Measurements from ENCODE around the gene RAB3A.
"Not testable (repeated sequence)": the region's sequence is repeated elsewhere in the genome, so short reads cannot be mapped to it uniquely, and the experiment has no call there.

RAB3A gene

DNA sequence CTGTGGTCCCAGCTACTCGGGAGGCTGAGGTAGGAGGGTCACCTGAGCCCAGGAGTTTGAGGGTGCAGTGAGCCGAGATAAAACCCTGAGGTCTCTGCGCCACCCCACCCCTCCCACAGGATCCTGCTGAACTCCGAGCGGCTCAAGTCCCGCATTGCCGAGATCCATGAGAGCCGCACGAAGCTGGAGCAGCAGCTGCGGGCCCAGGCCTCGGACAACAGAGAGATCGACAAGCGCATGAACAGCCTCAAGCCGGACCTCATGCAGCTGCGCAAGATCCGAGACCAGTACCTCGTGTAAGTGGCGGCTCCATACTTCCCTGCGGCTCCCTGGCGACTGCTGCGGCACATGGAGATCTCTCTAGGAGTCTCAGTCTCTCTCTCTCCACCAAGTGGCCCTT, 36.8 kb downstream of the RAB3A start:
- no peak for DNase-seq

DNA sequence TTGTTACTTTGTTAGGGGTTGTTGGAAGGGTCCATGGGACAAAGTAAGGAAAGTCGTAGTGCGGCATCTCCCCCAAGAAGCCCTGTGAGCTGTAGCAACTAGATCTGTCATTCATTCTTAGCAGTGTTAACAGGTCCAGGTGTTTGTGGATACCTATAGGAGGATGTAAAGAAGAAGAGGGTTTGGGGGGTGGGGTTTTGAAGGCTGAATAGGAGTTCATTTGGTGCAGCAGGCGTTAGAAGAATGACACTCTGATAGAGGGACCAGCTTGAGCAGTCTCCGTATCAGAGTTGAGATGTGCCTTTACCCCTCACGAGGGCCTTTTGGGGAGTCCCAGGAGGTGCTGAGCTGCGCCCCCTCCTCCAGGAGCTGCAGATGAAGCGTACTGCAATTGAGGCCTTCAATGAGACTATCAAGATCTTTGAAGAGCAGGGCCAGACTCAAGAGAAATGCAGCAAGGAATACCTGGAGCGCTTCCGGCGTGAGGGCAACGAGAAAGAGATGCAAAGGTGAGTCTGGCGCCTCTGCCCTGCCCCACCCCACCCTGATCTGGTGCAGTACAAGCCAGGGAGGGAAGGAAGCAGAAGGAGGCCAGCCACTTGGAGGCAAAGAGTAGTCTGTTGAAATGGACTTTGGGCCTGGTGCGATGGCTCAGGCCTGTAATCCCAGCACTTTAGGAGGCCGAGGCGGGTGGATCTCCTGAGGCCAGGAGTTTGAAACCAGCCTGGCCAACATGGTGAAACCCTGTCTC, 37.9 kb downstream of the RAB3A start:
- no peak for DNase-seq

DNA sequence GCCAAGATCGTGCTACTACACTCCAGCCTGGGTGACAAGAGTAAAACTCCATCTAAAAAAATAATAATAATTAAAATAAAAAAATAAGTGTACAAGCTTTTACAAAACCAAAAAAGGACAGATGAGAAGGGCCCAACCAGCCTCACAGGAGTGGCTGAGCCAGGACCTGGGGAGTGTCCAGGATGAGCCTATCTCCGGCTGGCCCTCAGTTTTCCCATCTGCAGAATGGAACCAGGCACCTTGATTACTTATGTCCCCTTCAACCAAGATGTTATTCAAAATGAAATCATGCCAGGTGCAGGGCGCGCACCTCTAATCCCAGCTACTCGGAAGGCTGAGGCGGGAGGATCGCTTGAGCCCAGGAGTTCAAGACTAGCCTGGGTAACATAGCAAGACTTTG, 39.8 kb downstream of the RAB3A start:
- no peak for DNase-seq

DNA sequence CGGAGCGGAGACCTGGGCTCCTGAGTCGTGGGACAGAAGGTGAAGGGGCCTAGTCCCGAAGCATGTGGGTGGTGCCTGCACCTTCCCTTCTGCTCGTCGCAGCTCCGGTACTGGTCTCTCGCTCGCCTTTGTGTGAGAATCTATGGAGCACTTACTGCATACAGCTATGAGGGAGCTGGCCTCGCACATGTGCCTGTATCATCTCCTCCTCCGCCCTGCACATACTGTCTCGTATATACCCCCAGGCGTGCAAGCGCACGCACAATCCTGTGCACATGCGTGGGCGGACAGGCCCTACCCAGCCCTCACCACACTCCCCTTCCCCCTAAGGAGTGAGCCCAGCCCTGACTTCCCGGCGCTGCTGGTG, 42.2 kb downstream of the RAB3A start:
- DNase-seq, result no peak

DNA sequence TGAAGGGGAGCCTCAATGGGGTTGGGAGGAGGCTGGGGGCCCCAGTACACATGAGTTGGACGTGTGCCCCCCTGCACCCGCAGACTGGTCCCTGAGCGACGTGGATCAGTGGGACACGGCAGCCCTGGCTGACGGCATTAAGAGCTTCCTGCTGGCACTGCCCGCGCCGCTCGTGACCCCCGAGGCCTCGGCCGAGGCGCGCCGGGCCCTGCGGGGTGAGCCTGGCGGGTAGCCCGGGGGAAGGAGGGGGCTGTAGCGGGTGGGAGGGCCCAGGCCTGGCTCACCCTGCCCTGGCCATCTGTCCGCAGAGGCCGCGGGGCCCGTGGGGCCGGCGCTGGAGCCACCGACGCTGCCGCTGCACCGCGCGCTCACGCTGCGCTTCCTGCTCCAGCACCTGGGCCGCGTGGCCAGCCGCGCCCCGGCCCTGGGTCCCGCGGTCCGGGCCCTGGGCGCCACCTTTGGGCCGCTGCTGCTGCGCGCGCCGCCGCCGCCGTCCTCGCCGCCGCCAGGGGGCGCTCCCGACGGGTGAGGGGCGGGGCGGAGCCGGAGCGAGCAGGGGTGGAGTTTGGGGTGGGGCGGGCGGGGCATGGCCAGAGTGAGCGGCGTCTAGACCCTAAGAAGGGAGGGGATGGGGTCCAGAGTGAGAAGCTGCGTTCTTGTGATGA, 42.7 kb downstream of the RAB3A start:
- peak; percentile 13 to 70 for DNase-seq

DNA sequence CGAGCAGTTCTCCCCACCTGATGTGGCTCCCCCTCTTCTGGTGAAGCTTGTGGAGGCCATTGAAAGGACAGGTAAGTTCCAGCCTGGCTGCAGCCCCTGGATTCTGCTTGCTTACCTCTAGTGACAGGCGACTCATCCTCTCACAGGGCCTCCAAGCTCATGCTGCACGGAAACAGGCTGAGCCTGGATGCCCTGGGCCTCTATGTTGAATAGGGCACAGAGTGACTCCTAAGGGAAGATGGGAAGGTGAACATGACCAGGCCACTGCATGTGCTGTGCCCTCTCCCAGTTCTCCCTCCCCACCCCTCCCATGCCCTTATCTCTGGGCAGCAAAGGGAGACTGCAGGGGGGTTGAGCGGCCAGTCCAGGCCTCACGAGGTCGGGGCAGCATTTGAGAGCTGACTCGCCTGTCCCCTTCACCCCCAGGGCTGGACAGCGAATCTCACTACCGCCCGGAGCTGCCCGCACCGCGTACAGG, 43.3 kb downstream of the RAB3A start:
- no peak for DNase-seq

DNA sequence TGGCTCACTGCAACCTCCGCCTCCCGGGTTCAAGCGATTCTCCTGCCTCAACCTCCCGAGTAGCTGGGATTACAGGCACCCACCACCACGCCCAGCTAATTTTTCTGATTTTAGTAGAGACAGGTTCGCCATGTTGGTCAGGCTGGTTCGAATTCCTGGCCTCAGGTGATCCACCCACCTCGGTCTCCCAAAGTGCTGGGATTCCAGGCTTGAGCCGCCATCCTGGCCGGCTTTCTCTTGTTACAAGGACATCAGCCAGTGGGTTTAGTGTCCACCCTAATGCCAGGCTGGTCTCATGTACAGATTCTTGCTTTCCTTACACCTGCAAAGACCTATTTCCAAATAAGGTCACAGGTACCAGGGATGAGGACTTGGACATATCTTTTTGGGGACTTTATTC, 44.0 kb downstream of the RAB3A start:
- DNase-seq, result no peak

DNA sequence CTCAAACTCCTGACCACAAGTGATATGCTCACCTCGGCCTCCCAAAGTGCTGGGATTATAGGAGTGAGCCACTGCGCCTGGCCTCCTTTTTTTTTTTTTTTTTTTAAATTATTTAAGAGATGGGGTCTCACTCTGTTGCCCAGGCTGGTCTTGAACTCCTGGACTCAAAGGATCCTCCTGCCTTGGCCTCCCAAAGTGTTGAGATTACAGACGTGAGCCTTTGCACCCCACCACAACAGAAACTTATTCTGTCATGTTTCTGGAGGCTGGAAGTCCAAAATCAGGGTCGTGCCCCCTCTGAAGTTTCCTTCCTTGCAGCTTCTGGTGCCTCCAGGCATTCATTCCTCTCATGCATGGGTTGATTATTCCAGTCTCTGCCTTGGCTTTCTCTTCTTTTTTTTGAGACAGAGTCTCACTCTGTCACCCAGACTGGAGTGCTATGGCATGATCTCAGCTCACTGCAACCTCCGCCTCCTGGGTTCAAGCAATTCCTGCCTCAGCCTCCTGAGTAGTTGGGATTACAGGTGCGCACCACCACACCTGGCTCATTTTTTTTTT, 44.7 kb downstream of the RAB3A start:
- DNase-seq, result not testable (repeated sequence)

DNA sequence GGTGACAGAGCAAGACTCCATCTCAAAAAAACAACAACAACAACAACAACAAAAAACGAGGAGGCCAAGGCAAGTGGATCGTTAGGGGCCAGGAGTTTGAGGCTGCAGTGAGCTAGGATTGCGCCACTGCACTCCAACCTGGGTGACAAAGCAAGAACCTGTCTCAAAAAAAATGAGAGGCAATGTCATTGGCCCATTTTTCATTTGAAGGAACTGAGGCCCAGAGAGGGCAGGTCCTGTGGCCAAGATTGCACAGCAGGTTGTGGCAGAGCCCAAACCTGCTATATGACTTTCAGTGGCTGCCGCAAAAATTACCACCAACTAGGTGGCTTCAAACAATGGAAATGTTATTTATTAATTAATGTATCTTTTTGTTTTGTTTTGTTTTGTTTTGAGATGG, 45.4 kb downstream of the RAB3A start:
- no peak for DNase-seq

DNA sequence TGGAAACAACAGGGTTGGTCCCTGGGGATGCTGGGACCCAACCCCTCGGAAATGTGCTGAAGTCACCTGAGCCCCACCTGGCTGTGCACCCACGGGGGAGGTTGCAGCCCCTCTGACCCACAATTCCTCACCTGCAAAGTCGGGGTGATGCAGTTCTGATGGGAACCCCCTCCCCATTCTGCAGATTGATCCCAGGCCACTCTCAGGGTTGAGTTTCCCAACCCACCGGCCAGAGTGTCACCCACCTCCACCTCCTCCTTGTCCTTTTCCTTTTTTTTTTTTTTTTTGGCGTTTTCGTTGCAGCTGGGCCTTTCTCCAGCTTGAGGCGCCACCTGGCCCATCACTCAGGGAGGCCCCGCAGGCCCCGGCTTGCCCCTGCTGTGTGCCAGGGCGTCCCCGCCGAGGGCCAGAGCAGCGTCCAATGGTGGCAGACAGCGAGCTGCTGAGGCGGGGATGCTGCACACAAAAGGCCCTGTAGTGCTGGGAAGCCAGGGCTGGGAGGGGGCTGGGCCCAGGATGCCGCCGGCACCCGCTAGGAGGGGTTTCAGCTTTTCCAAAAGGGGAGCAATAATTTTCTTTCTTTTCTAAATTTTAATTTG, 46.3 kb downstream of the RAB3A start:
- peak; percentile 93 to 97 for DNase-seq

DNA sequence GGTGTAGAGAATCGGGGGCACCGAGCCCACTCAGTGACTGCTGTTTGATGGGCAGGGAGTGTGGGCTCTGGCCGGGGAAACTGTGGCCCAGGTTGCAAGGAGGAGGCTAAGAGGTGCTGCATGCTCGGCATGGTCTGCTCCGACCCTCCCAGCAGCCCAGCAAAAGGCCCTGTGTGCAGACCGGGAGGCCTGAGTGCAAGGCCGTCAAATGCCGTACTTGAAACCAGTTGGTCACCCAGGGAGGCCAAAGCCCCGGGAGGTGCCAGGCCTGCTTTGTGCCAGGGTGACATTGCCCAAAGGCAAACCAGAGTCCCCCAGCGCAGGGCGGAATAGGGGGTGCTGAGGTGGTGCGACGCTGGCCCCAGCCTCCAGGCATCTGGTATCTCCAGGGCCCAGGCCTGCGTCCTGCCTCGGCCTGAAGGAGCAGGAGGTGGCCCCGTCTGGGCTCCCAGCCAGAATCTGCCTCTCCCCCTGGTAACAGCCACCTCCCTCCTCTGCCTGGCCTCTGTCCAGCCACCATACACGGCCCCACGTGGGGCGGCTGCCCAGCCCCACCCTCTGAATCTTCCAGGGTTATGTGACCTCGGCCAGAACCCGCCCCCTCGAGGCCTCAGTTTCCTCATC, 46.9 kb downstream of the RAB3A start:
- peak; percentile 94 to 99 for DNase-seq

DNA sequence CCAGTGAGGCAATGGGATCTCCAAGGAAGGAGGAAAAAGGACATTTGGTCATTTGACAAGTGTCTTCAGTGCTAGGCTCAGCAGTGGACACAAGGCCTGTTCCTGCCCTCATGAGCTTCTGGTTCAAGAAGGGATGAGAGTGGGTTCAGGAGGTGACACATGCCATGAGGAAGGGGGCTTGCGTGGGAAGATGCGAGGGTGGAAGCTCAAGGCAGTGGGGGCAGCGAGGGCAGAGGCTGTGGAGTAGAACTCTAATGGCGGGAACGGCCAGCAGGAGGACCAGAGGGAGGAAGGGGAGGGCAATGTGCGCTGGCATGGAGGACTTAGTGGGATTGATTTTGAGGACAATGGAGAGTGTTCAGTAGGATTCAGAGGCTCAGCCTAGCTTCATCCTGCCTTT, 47.6 kb downstream of the RAB3A start:
- DNase-seq, result no peak

DNA sequence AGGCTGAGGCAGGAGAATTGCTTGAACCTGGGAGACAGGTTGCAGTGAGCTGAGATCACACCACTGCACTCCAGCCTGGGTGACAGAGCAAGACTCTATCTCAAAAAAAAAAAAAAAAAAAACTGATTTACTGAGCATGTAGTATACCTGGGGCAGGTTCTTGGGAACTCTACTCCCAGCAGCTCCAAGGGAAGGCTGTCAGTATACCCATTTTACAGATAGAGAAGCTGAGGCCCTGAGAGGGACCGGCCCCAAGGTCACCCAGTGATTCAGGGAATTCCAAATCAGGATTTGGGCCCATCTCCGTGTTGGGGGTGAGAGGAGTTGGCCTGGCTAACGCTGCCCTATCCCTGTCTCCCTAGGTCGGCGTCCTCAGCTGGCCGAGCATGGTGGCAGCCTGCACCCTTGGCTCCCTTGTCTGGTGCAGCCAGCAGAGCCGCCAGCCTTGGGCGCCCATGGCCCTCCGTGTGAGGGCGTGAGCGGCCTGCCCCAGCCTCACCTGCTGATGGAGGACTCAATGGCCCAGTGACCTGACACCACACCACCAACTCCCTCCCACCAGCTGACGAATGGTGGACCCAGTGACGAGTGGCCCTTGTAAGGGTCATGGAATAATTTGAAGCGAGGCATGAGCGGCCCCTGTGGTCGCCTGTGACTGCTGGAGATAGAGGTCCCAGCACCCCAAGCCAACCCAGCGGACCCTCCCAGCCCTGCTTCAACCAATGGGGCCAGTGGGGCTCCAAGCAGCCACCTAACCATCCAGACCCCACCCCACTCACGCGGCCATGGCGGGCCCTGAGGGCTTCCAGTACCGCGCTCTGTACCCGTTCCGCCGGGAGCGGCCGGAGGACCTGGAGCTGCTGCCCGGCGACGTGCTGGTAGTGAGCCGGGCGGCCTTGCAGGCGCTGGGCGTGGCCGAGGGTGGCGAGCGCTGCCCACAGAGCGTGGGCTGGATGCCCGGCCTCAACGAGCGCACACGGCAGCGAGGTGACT, 48.5 kb downstream of the RAB3A start:
- DNase-seq, result no peak

DNA sequence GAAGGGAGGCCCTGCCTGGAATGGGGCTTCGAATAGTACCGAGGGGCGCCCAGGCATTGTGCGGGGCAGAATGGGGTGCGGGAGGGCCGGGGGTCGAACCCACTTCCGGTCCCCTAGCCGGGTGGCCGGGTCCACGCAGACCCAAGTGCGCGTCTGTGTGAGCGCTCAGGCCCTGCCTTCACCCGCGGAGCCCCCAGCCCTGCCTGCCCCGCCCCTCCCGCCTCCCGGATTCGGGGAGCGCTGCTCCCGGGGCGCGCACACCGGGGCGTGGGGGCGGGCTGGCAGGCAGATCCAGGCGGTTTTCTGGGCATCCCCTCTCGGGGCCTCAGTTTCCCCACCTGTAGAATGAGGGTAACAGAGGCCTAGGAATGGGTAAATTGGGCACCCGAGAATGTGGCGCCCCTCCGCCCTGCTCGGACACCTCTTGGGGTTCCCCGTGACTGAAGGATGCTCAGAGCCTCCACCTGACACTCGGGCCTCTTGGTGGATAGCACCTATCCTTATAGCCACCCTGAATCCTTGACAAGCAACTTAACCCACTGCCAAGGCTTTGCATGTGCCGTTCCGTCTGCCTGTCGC, 50.2 kb downstream of the RAB3A start:
- DNase-seq, result no peak

DNA sequence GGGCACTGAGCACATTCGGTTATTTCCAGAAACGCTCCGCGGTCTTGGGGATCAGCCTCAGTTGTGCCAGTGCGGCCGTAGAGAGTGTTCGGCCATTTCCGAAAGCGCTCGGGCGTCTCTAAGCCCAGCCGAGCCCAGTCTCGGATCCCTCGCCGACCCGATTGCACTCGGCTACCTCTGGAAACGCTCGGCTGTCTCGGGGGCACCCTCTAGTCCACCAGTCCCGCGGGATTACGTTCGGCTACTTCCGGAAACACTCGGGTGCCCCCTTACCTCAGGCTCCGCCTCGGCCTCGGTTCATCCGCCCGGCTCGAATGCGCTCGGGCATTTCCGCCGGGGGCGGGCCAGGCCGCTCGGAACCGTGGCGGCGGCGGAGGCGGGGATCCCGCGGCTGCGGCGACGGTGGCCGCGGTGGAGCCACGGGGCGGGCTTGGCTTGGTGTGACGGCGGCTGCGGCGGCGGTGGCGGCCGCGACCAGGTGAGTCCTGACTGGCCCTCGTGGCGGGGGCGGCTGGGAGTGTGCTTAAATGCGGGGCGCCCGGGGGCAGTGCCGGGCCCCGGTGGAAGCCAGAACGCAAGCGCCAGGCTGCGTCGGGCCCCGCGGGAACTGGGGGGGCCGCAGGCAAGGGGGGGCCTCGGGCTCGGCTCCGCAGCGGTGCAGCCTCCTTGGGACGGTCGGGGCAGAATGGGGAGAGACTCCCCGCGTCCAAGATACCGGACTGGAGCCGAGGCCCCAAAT, 50.9 kb downstream of the RAB3A start, which contains the start of gene PIK3R2:
Gene PIK3R2 (plus strand): TSS at position 347 of the 739 bp plus-strand sequence. CDS start 2,717 bp downstream, outside the sequence.
- DNase-seq, result peak; percentile 99 to 100

DNA sequence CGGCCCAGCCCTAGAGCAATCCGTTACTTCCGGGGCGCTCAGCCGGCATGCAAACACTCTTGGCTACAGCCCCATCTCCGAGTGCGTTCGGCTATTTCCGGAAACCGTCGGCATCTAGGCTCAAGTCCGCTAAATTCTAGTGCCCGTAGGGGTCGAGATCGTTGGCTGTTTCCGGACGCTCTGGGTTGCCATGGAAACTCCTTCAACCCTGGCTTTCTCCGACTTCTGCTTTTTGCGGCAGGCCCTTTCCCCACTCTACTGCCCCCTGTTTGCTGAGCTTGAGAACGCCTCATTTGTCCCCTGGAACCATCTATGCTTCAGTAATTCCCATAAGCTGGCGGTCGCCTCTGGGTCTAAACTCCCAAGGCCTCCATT, 51.4 kb downstream of the RAB3A start:
- peak; percentile 98 for DNase-seq

DNA sequence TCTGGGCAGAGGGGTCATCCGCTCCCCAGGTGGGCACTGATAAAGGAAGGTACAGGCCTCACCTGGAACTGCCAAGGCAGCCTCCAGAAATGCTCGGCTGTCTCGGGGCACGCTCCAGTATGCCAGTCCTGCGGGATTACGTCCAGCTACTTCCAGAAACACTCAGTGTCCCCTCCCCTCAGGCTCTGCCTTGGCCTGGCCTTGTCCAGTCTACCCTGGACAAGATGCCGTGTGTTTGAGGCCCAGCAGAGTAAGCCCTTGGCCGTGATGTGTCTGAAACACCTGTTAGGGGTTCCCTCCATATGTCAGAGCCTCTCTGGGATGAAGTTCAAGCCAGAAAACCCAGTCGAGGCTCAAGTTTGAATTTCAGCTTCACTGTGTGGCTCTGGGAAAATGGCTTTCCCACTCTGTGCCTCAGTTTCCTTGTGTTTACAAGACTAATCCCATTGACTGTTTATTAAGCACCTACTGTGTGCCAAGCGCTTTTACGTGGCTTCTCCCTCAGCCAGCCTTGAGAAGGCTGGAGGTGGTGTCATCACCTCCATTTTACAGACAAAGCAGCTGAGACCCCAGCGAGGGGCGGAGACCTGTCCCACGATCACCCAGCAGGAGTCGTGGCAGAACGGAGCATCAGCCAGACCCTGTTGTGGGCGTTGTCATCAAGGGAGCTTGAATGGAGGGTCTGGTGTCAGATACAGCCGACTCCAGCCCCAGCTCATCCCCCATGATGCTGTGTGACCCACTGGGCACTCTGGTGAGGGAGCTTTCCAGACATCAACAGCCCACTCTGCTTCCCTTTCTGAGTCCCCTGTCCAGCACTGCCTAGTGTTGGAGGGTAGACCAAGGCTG, 52.8 kb downstream of the RAB3A start:
- no peak for DNase-seq

DNA sequence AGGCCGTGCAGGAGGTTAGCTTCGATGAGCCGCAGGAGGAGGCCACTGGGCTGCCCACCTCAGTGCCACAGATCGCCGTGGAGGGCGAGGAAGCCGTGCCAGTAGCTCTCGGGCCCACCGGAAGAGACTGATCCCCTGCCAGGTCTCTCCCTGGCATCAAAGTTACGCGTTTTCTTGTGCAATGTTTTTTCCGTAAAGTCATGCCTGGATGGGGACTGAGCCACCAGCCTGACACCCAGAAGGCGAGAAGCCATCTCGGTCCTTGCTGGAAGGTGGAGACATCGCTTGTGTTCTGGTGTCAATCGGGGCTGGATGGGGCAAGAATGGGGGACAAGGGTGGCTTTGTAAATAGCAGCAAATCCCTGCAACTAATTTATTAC, 54.3 kb downstream of the RAB3A start:
- DNase-seq, result no peak

DNA sequence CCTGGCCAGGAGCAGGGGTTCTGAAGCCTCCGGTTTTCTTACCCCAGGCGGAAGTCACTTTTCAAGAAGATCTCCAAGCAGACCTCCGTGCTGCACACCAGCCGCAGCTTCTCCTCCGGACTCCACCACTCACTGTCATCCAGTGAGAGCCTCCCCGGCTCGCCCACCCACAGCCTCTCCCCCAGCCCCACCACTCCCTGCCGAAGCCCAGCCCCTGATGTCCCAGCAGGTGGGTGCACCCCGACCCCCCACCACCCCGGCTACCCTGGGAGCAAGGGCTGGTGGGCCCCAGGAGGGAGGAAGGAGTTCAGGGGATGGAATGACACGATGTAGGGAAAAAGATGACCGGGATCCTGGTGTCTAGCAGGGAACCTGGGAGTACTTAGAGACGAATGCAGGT, 56.4 kb downstream of the RAB3A start:
- DNase-seq, result no peak
